Keratinocyte (primary cell): Measurements from ENCODE around the gene TARBP2. TPM values are rescaled to one million over a fixed set of nuclear protein-coding genes. Genes with fewer than 3 reads are reported as not detected.

Experiments used
- DNase-seq: peaks from one replicate; pipeline ENCODE4 v3.0.0-alpha.2; 2011; ENCODE audit warnings: low read depth, missing footprints, low spot score
- FAIRE-seq: peaks from 2 replicates; lab custom pipeline; 2011; peaks lifted over from hg19 to GRCh38; lab: Jason Lieb, UNC
- H2AFZ ChIP-seq: 2 replicates; pipeline ENCODE4 v1.6.0; 2012; ENCODE audit warnings: low read length, control low read depth, inconsistent platforms; ENCODE audit not compliant: control insufficient read depth
- H3K27ac ChIP-seq: 2 replicates; pipeline ENCODE4 v1.5.1; 2011; ENCODE audit warnings: low read length; ENCODE audit not compliant: control insufficient read depth, insufficient read depth
- H3K27me3 ChIP-seq: 3 replicates; pipeline ENCODE4 v1.6.0; 2011; ENCODE audit warnings: low read length; ENCODE audit not compliant: control insufficient read depth, insufficient read depth; ENCODE audit errors: extremely low read depth
- H3K36me3 ChIP-seq, 2 experiments: 2 replicates in 1 of 2; 3 replicates in 1 of 2; pipeline ENCODE4 v1.5.1; 2011; ENCODE audit warnings: low read length in 2 of 2, mild to moderate bottlenecking in 1 of 2; ENCODE audit not compliant: control insufficient read depth in 2 of 2, insufficient read depth in 2 of 2; ENCODE audit errors: extremely low read depth in 1 of 2
- H3K4me1 ChIP-seq: 3 replicates; pipeline ENCODE4 v1.5.1; 2011; ENCODE audit warnings: low read length; ENCODE audit not compliant: control insufficient read depth, insufficient read depth; ENCODE audit errors: extremely low read depth
- H3K4me2 ChIP-seq: 3 replicates; pipeline ENCODE4 v1.6.0; 2011; ENCODE audit warnings: low read depth, low read length; ENCODE audit not compliant: control insufficient read depth, insufficient read depth; ENCODE audit errors: extremely low read depth
- H3K4me3 ChIP-seq, 3 experiments: fragments of 200-600 bp in 1 of 3; sonication (generic) in 1 of 3; 2 replicates in 2 of 3; 3 replicates in 1 of 3; pipeline ENCODE4 v1.5.1; 2011 to 2016; ENCODE audit warnings: low read length in 3 of 3, mild to moderate bottlenecking in 3 of 3, control low read depth in 2 of 3, inconsistent platforms in 1 of 3, low read depth in 1 of 3, mixed read lengths in 1 of 3, mixed run types in 1 of 3, moderate library complexity in 1 of 3; ENCODE audit not compliant: control insufficient read depth in 2 of 3, insufficient read depth in 2 of 3; ENCODE audit errors: extremely low read depth in 1 of 3
- H3K79me2 ChIP-seq: 2 replicates; pipeline ENCODE4 v1.6.0; 2012; ENCODE audit warnings: low read length; ENCODE audit not compliant: control insufficient read depth, insufficient read depth
- H3K9ac ChIP-seq: 3 replicates; pipeline ENCODE4 v1.6.0; 2011; ENCODE audit warnings: low read length; ENCODE audit not compliant: control insufficient read depth, insufficient read depth; ENCODE audit errors: extremely low read depth
- H3K9me1 ChIP-seq: 3 replicates; pipeline ENCODE4 v1.6.0; 2011; ENCODE audit warnings: low read length; ENCODE audit not compliant: control insufficient read depth, insufficient read depth; ENCODE audit errors: extremely low read depth
- H3K9me3 ChIP-seq: 2 replicates; pipeline ENCODE4 v1.5.1; 2012; ENCODE audit warnings: low read depth, low read length; ENCODE audit not compliant: control insufficient read depth
- H4K20me1 ChIP-seq: 3 replicates; pipeline ENCODE4 v1.6.0; 2011; ENCODE audit warnings: low read length; ENCODE audit not compliant: control insufficient read depth, insufficient read depth; ENCODE audit errors: extremely low read depth
- EZH2 ChIP-seq: IDR thresholded peaks from one replicate; pipeline ENCODE4 v1.6.1; 2012; ENCODE audit warnings: inconsistent platforms, mild to moderate bottlenecking, low read length, moderate library complexity
- dilution Hi-C: fragments of 300-500 bp; cut with MboI; formaldehyde crosslinking; loops from one replicate; pipeline ENCODE4 v1.7.0; 2020; ENCODE audit warnings: low sequenced_read_pairs; ENCODE audit not compliant: extremely low pct_ligation_motif_present
- polyA plus RNA-seq, 5 experiments: library from polyadenylated mRNA; depleted of rRNA in 3 of 5; stranded (reverse) in 3 of 5; stranded (forward) in 1 of 5; unstranded in 1 of 5; fragments of >200 nt; gene quantifications; 1 replicate in 1 of 5; 2 replicates in 3 of 5; 3 replicates in 1 of 5; pipeline versions ENCODE4 v1.2.1 to v1.2.3, GENCODE V29; 2011 to 2012; ENCODE audit warnings: missing spikeins in 2 of 5, low read depth in 1 of 5, low replicate concordance in 1 of 5
- TF ChIP-seq, protein P1 (sequence below), 3 experiments: IDR thresholded peaks in 1 of 3; conservative IDR thresholded peaks in 1 of 3; optimal IDR thresholded peaks in 1 of 3; 2 replicates in 2 of 3; 3 replicates in 1 of 3; pipeline versions ENCODE3 to v1.5.1; 2011; ENCODE audit warnings: low read length in 3 of 3, mild to moderate bottlenecking in 3 of 3, moderate library complexity in 2 of 3, control low read depth in 1 of 3, inconsistent platforms in 1 of 3; ENCODE audit not compliant: insufficient read depth in 2 of 3; ENCODE audit errors: extremely low read depth in 1 of 3

TARBP2 gene
- polyA plus RNA-seq, 1 donor (not counting 4 experiments of a cell fraction or from before 2014, with no cell fraction given), result 21.0 TPM

DNA sequence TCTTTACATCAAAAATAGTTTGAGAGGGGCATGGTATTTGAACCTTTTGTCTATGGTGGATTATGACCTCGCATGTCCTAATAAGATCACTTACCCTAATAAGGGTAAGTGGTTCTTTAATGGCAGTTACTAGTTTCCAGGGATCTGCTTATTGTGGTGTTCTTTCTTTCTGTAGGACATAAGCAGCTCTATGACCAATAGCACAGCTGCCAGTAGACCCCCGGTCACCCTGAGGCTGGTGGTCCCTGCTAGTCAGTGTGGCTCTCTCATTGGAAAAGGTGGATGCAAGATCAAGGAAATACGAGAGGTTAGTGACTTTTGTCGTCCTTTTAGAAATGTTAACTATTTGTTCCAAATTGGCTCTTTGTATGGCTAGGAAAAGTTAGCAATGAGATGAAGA, 42.0 kb upstream of the TARBP2 start:
- H3K9ac ChIP-seq, result no peak overlapping the region
- H4K20me1 ChIP-seq, result peaks cover 36% of the 10 kb centered on the region
- no peaks in the 10 kb centered on the region for H3K9me3 ChIP-seq
- DNase-seq, result no peak
- H3K4me1 ChIP-seq, result peaks cover 2% of the 10 kb centered on the region
- H3K36me3 ChIP-seq, result peaks cover 63 to 90% of the 10 kb centered on the region in 2 experiments
- no peak overlapping the region for H3K27ac ChIP-seq
- H3K4me3 ChIP-seq, result no peak overlapping the region
- no peak for FAIRE-seq
- H3K9me1 ChIP-seq, result no peaks in the 10 kb centered on the region
- no peak overlapping the region for H2AFZ ChIP-seq
- no peak overlapping the region for H3K4me2 ChIP-seq
- H3K27me3 ChIP-seq, result no peaks in the 10 kb centered on the region
- dilution Hi-C loops, result no loop called here
- TF ChIP-seq, protein P1, sequence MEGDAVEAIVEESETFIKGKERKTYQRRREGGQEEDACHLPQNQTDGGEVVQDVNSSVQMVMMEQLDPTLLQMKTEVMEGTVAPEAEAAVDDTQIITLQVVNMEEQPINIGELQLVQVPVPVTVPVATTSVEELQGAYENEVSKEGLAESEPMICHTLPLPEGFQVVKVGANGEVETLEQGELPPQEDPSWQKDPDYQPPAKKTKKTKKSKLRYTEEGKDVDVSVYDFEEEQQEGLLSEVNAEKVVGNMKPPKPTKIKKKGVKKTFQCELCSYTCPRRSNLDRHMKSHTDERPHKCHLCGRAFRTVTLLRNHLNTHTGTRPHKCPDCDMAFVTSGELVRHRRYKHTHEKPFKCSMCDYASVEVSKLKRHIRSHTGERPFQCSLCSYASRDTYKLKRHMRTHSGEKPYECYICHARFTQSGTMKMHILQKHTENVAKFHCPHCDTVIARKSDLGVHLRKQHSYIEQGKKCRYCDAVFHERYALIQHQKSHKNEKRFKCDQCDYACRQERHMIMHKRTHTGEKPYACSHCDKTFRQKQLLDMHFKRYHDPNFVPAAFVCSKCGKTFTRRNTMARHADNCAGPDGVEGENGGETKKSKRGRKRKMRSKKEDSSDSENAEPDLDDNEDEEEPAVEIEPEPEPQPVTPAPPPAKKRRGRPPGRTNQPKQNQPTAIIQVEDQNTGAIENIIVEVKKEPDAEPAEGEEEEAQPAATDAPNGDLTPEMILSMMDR (optimal IDR thresholded peaks at IDR 0.05 in 1 of 3, IDR thresholded peaks at IDR 0.05 in 1 of 3, conservative IDR thresholded peaks at IDR 0.05 in 1 of 3; ENCODE audit: extremely low read depth in 1 of 3, insufficient read depth in 2 of 3, low read length in 3 of 3), result no peak
- no peak for TF ChIP-seq EZH2
- peaks cover 95% of the 10 kb centered on the region for H3K79me2 ChIP-seq

DNA sequence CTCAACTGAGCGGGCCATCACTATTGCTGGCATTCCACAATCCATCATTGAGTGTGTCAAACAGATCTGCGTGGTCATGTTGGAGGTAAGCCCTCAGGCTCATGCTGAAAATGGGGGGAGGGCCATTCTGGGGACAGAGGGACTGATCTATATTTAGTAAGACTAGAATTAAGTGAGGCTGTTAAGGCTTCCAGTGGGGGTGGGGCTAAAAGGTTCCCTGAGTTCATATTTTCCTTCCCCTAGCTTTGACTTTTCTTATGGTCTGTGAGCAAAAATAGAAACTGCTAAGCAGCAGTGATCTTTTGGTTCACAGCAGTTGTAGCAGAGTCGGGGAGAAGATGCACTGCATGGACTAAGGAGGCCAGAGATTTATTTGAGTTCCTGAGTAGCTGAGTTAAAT, 40.0 kb upstream of the TARBP2 start:
- H3K27me3 ChIP-seq, result no peaks in the 10 kb centered on the region
- H3K27ac ChIP-seq, result no peak overlapping the region
- peaks cover 63 to 85% of the 10 kb centered on the region in 2 experiments for H3K36me3 ChIP-seq
- H3K4me3 ChIP-seq, result no peak overlapping the region
- H4K20me1 ChIP-seq, result peaks cover 29% of the 10 kb centered on the region
- TF ChIP-seq, protein P1 (optimal IDR thresholded peaks at IDR 0.05 in 1 of 3, IDR thresholded peaks at IDR 0.05 in 1 of 3, conservative IDR thresholded peaks at IDR 0.05 in 1 of 3; ENCODE audit: extremely low read depth in 1 of 3, insufficient read depth in 2 of 3, low read length in 3 of 3), result no peak
- no peak for TF ChIP-seq EZH2
- no peak overlapping the region for H2AFZ ChIP-seq
- no peak overlapping the region for H3K9ac ChIP-seq
- dilution Hi-C loops, result no loop called here
- FAIRE-seq (no peak), DNase-seq (no peak)
- no peaks in the 10 kb centered on the region for H3K9me3 ChIP-seq
- peaks cover 91% of the 10 kb centered on the region for H3K79me2 ChIP-seq
- no peak overlapping the region for H3K4me2 ChIP-seq
- H3K4me1 ChIP-seq, result no peaks in the 10 kb centered on the region
- no peaks in the 10 kb centered on the region for H3K9me1 ChIP-seq
